Astrocyte of the spinal cord (primary cell): ENCODE data around the gene OR10T2.
"Not testable (repeated sequence)": the region's sequence is repeated elsewhere in the genome, so short reads cannot be mapped to it uniquely, and the experiment has no call there.

Experiments
- DNase-seq: peaks from one replicate; pipeline ENCODE4 v3.0.0; 2011; ENCODE audit warnings: low read depth, low spot score
- H3K4me3 ChIP-seq: 2 replicates; pipeline ENCODE4 v1.5.1; 2011; ENCODE audit warnings: low read depth, mild to moderate bottlenecking, low read length, moderate library complexity
- CTCF ChIP-seq: IDR thresholded peaks from 2 replicates; pipeline ENCODE4 v1.5.1; 2012; ENCODE audit warnings: low read depth, mild to moderate bottlenecking, low read length, inconsistent platforms
- in situ Hi-C: cut with HindIII; loops from 2 replicates; pipeline ENCODE4 v1.10.0; 2017; ENCODE audit warnings: low sequenced_read_pairs

Gene OR10T2

GRCh38 chr1:158362482-158362881 lies 36.8 kb downstream of the OR10T2 start:
- no peak for TF ChIP-seq CTCF
- no peak for DNase-seq
- in situ Hi-C loops: no loop called here
- H3K4me3 ChIP-seq: no peak overlapping the region

- no peak for TF ChIP-seq CTCF
- H3K4me3 ChIP-seq: no peak overlapping the region
- DNase-seq: no peak
- in situ Hi-C loops: no loop called here
Measured at GRCh38 chr1:158357441-158357840, 41.8 kb downstream of the OR10T2 start.

- H3K4me3 ChIP-seq: no peak overlapping the region
- DNase-seq: no peak
- in situ Hi-C loops: no loop called here
- no peak for TF ChIP-seq CTCF
Measured at GRCh38 chr1:158356616-158357015, 42.6 kb downstream of the OR10T2 start.

GRCh38 chr1:158355773-158356285 lies 43.4 kb downstream of the OR10T2 start:
- TF ChIP-seq CTCF: no peak
- DNase-seq: no peak
- in situ Hi-C loops: no loop called here
- H3K4me3 ChIP-seq: no peak overlapping the region

- no peak overlapping the region for H3K4me3 ChIP-seq
- in situ Hi-C loops: no loop called here
- no peak for DNase-seq
- no peak for TF ChIP-seq CTCF
Measured at GRCh38 chr1:158354255-158354654, 45.0 kb downstream of the OR10T2 start.

- no peak within 1 kb of the TSS for H3K4me3 ChIP-seq
- DNase-seq: no peak
- in situ Hi-C loops: no loop called here
- TF ChIP-seq CTCF: no peak
Measured at GRCh38 chr1:158353303-158354075, 45.8 kb downstream of the OR10T2 start, which contains the start of gene CD1E. TSS of gene CD1E (plus strand) at chr1:158353894. CDS start at chr1:158353989, 95 bp downstream.

- H3K4me3 ChIP-seq, DNase-seq, in situ Hi-C loops: not testable (repeated sequence)
Measured at GRCh38 chr1:158348946-158349345, 50.3 kb downstream of the OR10T2 start.
